Breast epithelium (tissue), 4 donors: ENCODE results near the gene KRT35. TPM values are rescaled to one million over a fixed set of nuclear protein-coding genes. Genes with fewer than 3 reads are reported as not detected.

ENCODE experiments used
- DNase-seq, 2 donors: peaks; one replicate each; pipeline ENCODE4 v3.0.0-alpha.2; 2019; ENCODE audit warnings: low spot score in 2 of 2
- H3K27ac ChIP-seq, 2 donors: fragments of 200-600 bp; sonication (generic) in 1 of 2; one replicate each; pipeline ENCODE4 v1.5.1; 2016 to 2019; ENCODE audit warnings: mild to moderate bottlenecking in 1 of 2
- H3K27me3 ChIP-seq, 2 donors: fragments of 200-600 bp; sonication (generic) in 1 of 2; one replicate each; pipeline versions ENCODE4 v1.5.1 to v1.6.0; 2017 to 2019; ENCODE audit warnings: control low read depth in 1 of 2, mild to moderate bottlenecking in 1 of 2
- H3K36me3 ChIP-seq: fragments of 200-600 bp; one replicate; pipeline ENCODE4 v1.5.1; 2019
- H3K4me1 ChIP-seq, 2 donors: fragments of 200-600 bp; sonication (generic); one replicate each; pipeline ENCODE4 v1.5.1; 2016 to 2019; ENCODE audit warnings: control low read depth in 1 of 2
- H3K4me3 ChIP-seq, 3 donors: fragments of 200-600 bp; sonication (generic); 1 replicate in 2 of 3; 2 replicates in 1 of 3; pipeline ENCODE4 v1.5.1; 2016 to 2019; ENCODE audit warnings: mild to moderate bottlenecking in 3 of 3, moderate library complexity in 2 of 3
- H3K9me3 ChIP-seq, 2 donors: fragments of 200-600 bp; sonication (generic) in 1 of 2; one replicate each; pipeline ENCODE4 v1.5.1; 2016 to 2019; ENCODE audit warnings: control low read depth in 1 of 2
- CTCF ChIP-seq, 3 donors: fragments of 450-650 bp; IDR thresholded peaks; one replicate each; pipeline ENCODE4 v1.5.1; 2016 to 2017; ENCODE audit warnings: antibody characterized with exemption in 3 of 3, mild to moderate bottlenecking in 3 of 3, moderate library complexity in 3 of 3
- POLR2A ChIP-seq: fragments of 450-650 bp; IDR thresholded peaks from one replicate; pipeline ENCODE4 v1.6.1; 2016; ENCODE audit warnings: antibody characterized with exemption, mild to moderate bottlenecking, moderate library complexity
- POLR2AphosphoS5 ChIP-seq, 3 donors: sonication (generic); formaldehyde crosslinking; IDR thresholded peaks; one replicate each; pipeline ENCODE4 v1.6.1; 2017; ENCODE audit warnings: antibody characterized with exemption in 3 of 3
- intact Hi-C: fragments of 100-400 bp; cut with DNase I; formaldehyde crosslinking; loops from one replicate; pipeline ENCODE4 v1.15.1; 2023; ENCODE audit warnings: low total_unique reads
- total RNA-seq, 3 donors: library from RNA; depleted of rRNA; stranded (reverse); fragments of >200 nt; gene quantifications; one replicate each; pipeline ENCODE4 v1.1.0, GENCODE V29; 2016

Gene KRT35
- total RNA-seq, 3 donors from 2014 or later, result not detected

GRCh38 chr17:41449008-41449407 is 31.9 kb downstream of the KRT35 start:
- Histone ChIP-seq H3K4me1 (no peaks in the 10 kb centered on the region), H3K36me3 (no peaks in the 10 kb centered on the region), H3K4me3 (no peak overlapping the region), H3K9me3 (no peaks in the 10 kb centered on the region), H3K27me3 (no peaks in the 10 kb centered on the region), H3K27ac (no peak overlapping the region)
- TF ChIP-seq POLR2AphosphoS5 (IDR thresholded peaks at IDR 0.05), result no peak
- TF ChIP-seq POLR2A, result no peak
- no peak for TF ChIP-seq CTCF (IDR thresholded peaks at IDR 0.05)
- intact Hi-C loops, result no loop called here
- no peak for DNase-seq

GRCh38 chr17:41448506-41448905 is 32.4 kb downstream of the KRT35 start:
- Histone ChIP-seq H3K4me3 (no peak overlapping the region), H3K4me1 (no peaks in the 10 kb centered on the region), H3K27ac (no peak overlapping the region), H3K9me3 (no peaks in the 10 kb centered on the region), H3K27me3 (no peaks in the 10 kb centered on the region), H3K36me3 (no peaks in the 10 kb centered on the region)
- intact Hi-C loops, result no loop called here
- DNase-seq, result no peak
- TF ChIP-seq POLR2AphosphoS5 (IDR thresholded peaks at IDR 0.05), result no peak
- TF ChIP-seq CTCF (IDR thresholded peaks at IDR 0.05), result no peak
- no peak for TF ChIP-seq POLR2A

- Histone ChIP-seq H3K9me3 (no peaks in the 10 kb centered on the region), H3K4me3 (no peak overlapping the region), H3K27ac (no peak overlapping the region), H3K4me1 (no peaks in the 10 kb centered on the region), H3K27me3 (no peaks in the 10 kb centered on the region), H3K36me3 (no peaks in the 10 kb centered on the region)
- intact Hi-C loops, result no loop called here
- DNase-seq, result no peak
- TF ChIP-seq POLR2AphosphoS5 (IDR thresholded peaks at IDR 0.05), result no peak
- TF ChIP-seq POLR2A, result no peak
- no peak for TF ChIP-seq CTCF (IDR thresholded peaks at IDR 0.05)
Measured at GRCh38 chr17:41446806-41447205, 34.1 kb downstream of the KRT35 start.

- no peaks in the 10 kb centered on the region for H3K27me3 ChIP-seq
- H3K4me1 ChIP-seq, result no peaks in the 10 kb centered on the region
- no peak for TF ChIP-seq POLR2AphosphoS5 (IDR thresholded peaks at IDR 0.05)
- no peak for TF ChIP-seq CTCF (IDR thresholded peaks at IDR 0.05)
- TF ChIP-seq POLR2A, result no peak
- no peak for DNase-seq
- no peaks in the 10 kb centered on the region for H3K9me3 ChIP-seq
- no peak overlapping the region for H3K4me3 ChIP-seq
- intact Hi-C loops, result no loop called here
- no peaks in the 10 kb centered on the region for H3K36me3 ChIP-seq
- H3K27ac ChIP-seq, result no peak overlapping the region
Measured at GRCh38 chr17:41444640-41445039, 36.3 kb downstream of the KRT35 start.

- intact Hi-C loops, result no loop called here
- Histone ChIP-seq H3K27me3 (no peaks in the 10 kb centered on the region), H3K4me1 (no peaks in the 10 kb centered on the region), H3K36me3 (no peaks in the 10 kb centered on the region), H3K4me3 (no peak overlapping the region), H3K27ac (no peak overlapping the region), H3K9me3 (no peaks in the 10 kb centered on the region)
- TF ChIP-seq CTCF (IDR thresholded peaks at IDR 0.05) (no peak), POLR2A (no peak), POLR2AphosphoS5 (IDR thresholded peaks at IDR 0.05) (no peak)
- DNase-seq, result no peak
Measured at GRCh38 chr17:41444186-41444585, 36.8 kb downstream of the KRT35 start.
